Astrocyte of the cerebellum (primary cell): ENCODE data around the gene KLHL3.

Experiments used
- DNase-seq: peaks from one replicate; pipeline ENCODE4 v3.0.0-alpha.2; 2011; ENCODE audit warnings: low read depth
- H3K4me3 ChIP-seq: 2 replicates; pipeline ENCODE4 v1.5.1; 2011; ENCODE audit warnings: mild to moderate bottlenecking, low read depth, low read length, moderate library complexity
- CTCF ChIP-seq: IDR thresholded peaks from 2 replicates; pipeline ENCODE4 v1.5.1; 2012; ENCODE audit warnings: low read length, low read depth, moderate library complexity, mild to moderate bottlenecking; ENCODE audit errors: missing control alignments
- in situ Hi-C: cut with HindIII; loops from 2 replicates; pipeline ENCODE4 v1.10.0; 2017; ENCODE audit warnings: low sequenced_read_pairs

The KLHL3 gene

GRCh38 chr5:137743031-137743640 is 7.2 kb upstream of the KLHL3 start:
- in situ Hi-C loops, result no loop called here

GRCh38 chr5:137741718-137742117 is 5.8 kb upstream of the KLHL3 start:
- DNase-seq, result no peak
- no peak for TF ChIP-seq CTCF
- in situ Hi-C loops, result no loop called here
- H3K4me3 ChIP-seq, result no peak overlapping the region

More at GRCh38 chr5:137743031-137743640, 7.2 kb upstream of the KLHL3 start:
- TF ChIP-seq CTCF, result peak; percentile 69
- peak; percentile 70 for DNase-seq
- H3K4me3 ChIP-seq, result no peak overlapping the region

GRCh38 chr5:137739737-137740136 is 3.8 kb upstream of the KLHL3 start:
- TF ChIP-seq CTCF, result no peak
- H3K4me3 ChIP-seq, result no peak overlapping the region
- in situ Hi-C loops, result no loop called here
- DNase-seq, result no peak

- no peak overlapping the region for H3K4me3 ChIP-seq
- in situ Hi-C loops, result no loop called here
- TF ChIP-seq CTCF, result no peak
- DNase-seq, result no peak
These were observed 3.1 kb upstream of the KLHL3 start for GRCh38 chr5:137738947-137739346.

GRCh38 chr5:137737349-137738131 is 1.7 kb upstream of the KLHL3 start:
- in situ Hi-C loops, result no loop called here
- no peak overlapping the region for H3K4me3 ChIP-seq
- no peak for DNase-seq
- no peak for TF ChIP-seq CTCF

- TF ChIP-seq CTCF, result no peak
- H3K4me3 ChIP-seq, result no peak overlapping the region
- no peak for DNase-seq
- in situ Hi-C loops, result no loop called here
These were observed 607 bp upstream of the KLHL3 start for GRCh38 chr5:137736496-137736895.
